Upper lobe of left lung (tissue), 6 donors: ENCODE data around the gene CHRND. TPM values are rescaled to one million over a fixed set of nuclear protein-coding genes. Genes with fewer than 3 reads are reported as not detected.

ENCODE experiments used
- ATAC-seq, 2 donors: fragments of 200-7000 bp; cut with Tn5 transposase; one replicate each; pipeline ENCODE4 v1.9.1; 2022; ENCODE audit warnings: mild to moderate bottlenecking in 2 of 2, moderate library complexity in 2 of 2; ENCODE audit not compliant: low FRiP score in 2 of 2
- DNase-seq, 2 donors: peaks; one replicate each; pipeline ENCODE4 v3.0.0-alpha.2; 2019 to 2020
- H3K27ac ChIP-seq, 4 donors: fragments of 200-600 bp; sonication (generic); one replicate each; pipeline ENCODE4 v1.5.1; 2016 to 2019
- H3K27me3 ChIP-seq, 4 donors: fragments of 200-600 bp; sonication (generic); one replicate each; pipeline ENCODE4 v1.5.1; 2017 to 2019
- H3K36me3 ChIP-seq, 4 donors: fragments of 200-600 bp; sonication (generic); one replicate each; pipeline ENCODE4 v1.5.1; 2016 to 2019
- H3K4me1 ChIP-seq, 4 donors: fragments of 200-600 bp; sonication (generic); one replicate each; pipeline ENCODE4 v1.5.1; 2018 to 2019
- H3K4me3 ChIP-seq, 4 donors: fragments of 200-600 bp; sonication (generic); one replicate each; pipeline ENCODE4 v1.5.1; 2017 to 2019; ENCODE audit warnings: mild to moderate bottlenecking in 2 of 4, moderate library complexity in 1 of 4
- H3K9me3 ChIP-seq, 4 donors: fragments of 200-600 bp; sonication (generic); one replicate each; pipeline ENCODE4 v1.5.1; 2018 to 2019
- EP300 ChIP-seq, 4 donors: sonication (generic); formaldehyde crosslinking; IDR thresholded peaks; one replicate each; pipeline ENCODE4 v1.5.1; 2017; ENCODE audit warnings: antibody characterized with exemption in 4 of 4, control low read depth in 2 of 4
- POLR2A ChIP-seq, 4 donors: fragments of 450-650 bp; IDR thresholded peaks; one replicate each; pipeline ENCODE4 v1.5.1; 2016 to 2017; ENCODE audit warnings: antibody characterized with exemption in 4 of 4, mild to moderate bottlenecking in 2 of 4
- POLR2AphosphoS5 ChIP-seq, 2 donors: sonication (generic); formaldehyde crosslinking; IDR thresholded peaks; one replicate each; pipeline ENCODE4 v1.5.1; 2017; ENCODE audit warnings: antibody characterized with exemption in 2 of 2
- WGBS, 2 donors: methylation state at CpG; one replicate each; pipeline ENCODE4 v1.1.5; 2017 to 2018; 5-methylcytosine and 5-hydroxymethylcytosine counted together
- total RNA-seq, 6 donors: library from RNA; depleted of rRNA in 4 of 6; stranded (reverse); fragments of >200 nt in 4 of 6; gene quantifications; one replicate each; pipeline versions ENCODE4 v1.1.0 to v1.2.1, GENCODE V29; 2016 to 2021
- TF ChIP-seq, protein P1 (sequence below), 6 experiments: fragments of 450-650 bp in 4 of 6; fragments of 200-600 bp in 2 of 6; sonication (generic) in 2 of 6; IDR thresholded peaks; one replicate each; pipeline ENCODE4 v1.5.1; 2016 to 2019; ENCODE audit warnings: antibody characterized with exemption in 6 of 6
- donor health status: DM: no; HTN: no; CAD: no; lungs with moderate emphysema.
- donor health status: DM: no; HTN: yes; CAD: no; lungs with severe emphysema.

Gene CHRND
- total RNA-seq, 6 donors from 2014 or later: not detected

DNA sequence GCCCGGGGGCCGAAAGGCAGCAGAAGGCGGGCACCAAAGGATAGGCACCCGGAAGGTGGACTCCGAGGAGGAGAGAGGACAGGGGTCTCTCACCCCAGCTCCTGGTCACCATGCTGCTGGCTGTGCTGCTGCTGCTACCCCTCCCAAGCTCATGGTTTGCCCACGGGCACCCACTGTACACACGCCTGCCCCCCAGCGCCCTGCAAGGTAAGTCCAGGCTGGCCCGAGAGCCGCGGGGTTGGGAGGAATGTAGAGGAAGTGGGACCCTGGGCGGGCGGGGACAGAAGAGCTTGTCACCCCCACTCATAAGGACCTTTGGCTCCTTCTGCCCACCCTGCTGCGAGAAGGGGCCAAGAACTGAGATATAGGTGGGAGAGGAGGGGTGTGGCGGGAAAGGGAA, 5.5 kb upstream of the CHRND start:
- H3K4me3 ChIP-seq: no peak overlapping the region
- ATAC-seq: no peak
- peak in 1 of 2 donors; percentile 65 for DNase-seq
- 73 to 84% methylated on average over 11 to 15 of the region's 15 CpGs for WGBS, 2 donors
- H3K27me3 ChIP-seq: peaks cover 0 to 54% (median 33%) of the 10 kb centered on the region in 4 donors
- no peaks in the 10 kb centered on the region for H3K9me3 ChIP-seq
- H3K27ac ChIP-seq: no peak overlapping the region
- no peaks in the 10 kb centered on the region for H3K36me3 ChIP-seq
- H3K4me1 ChIP-seq: peaks cover 17 to 33% (median 22%) of the 10 kb centered on the region in 4 donors
- TF ChIP-seq POLR2AphosphoS5 (IDR thresholded peaks at IDR 0.05) (no peak), POLR2A (IDR thresholded peaks at IDR 0.05) (no peak), EP300 (IDR thresholded peaks at IDR 0.05) (no peak)
- TF ChIP-seq, protein P1, sequence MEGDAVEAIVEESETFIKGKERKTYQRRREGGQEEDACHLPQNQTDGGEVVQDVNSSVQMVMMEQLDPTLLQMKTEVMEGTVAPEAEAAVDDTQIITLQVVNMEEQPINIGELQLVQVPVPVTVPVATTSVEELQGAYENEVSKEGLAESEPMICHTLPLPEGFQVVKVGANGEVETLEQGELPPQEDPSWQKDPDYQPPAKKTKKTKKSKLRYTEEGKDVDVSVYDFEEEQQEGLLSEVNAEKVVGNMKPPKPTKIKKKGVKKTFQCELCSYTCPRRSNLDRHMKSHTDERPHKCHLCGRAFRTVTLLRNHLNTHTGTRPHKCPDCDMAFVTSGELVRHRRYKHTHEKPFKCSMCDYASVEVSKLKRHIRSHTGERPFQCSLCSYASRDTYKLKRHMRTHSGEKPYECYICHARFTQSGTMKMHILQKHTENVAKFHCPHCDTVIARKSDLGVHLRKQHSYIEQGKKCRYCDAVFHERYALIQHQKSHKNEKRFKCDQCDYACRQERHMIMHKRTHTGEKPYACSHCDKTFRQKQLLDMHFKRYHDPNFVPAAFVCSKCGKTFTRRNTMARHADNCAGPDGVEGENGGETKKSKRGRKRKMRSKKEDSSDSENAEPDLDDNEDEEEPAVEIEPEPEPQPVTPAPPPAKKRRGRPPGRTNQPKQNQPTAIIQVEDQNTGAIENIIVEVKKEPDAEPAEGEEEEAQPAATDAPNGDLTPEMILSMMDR (IDR thresholded peaks at IDR 0.05): no peak

DNA sequence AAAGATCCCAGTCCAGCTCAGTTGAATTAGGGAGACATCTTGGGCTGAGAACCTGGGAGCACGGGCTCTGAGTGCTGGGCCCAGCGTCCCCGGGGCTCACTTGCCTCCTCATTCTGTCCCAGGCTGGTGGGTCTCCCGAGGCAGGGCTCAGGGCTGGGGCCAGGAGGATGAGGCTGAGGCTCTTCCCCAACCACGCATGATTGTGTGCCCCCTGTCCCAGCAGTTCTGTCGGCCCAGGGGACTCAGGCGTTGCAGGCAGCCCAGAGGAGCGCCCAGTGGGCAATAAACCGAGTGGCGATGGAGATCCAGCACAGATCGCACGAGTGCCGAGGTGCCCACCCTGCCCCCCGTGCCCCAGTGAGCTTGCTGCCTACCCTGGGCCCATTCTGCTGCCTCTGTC, 4.9 kb upstream of the CHRND start:
- ATAC-seq (no peak), DNase-seq (peak in 1 of 2 donors; percentile 55)
- TF ChIP-seq, protein P1 (IDR thresholded peaks at IDR 0.05): no peak
- TF ChIP-seq POLR2A (IDR thresholded peaks at IDR 0.05): no peak
- TF ChIP-seq POLR2AphosphoS5 (IDR thresholded peaks at IDR 0.05): no peak
- no peak for TF ChIP-seq EP300 (IDR thresholded peaks at IDR 0.05)
- Histone ChIP-seq H3K4me1 (peaks cover 17 to 38% (median 22%) of the 10 kb centered on the region in 4 donors), H3K36me3 (no peaks in the 10 kb centered on the region), H3K4me3 (no peak overlapping the region), H3K9me3 (no peaks in the 10 kb centered on the region), H3K27me3 (peaks cover 0 to 59% (median 34%) of the 10 kb centered on the region in 4 donors), H3K27ac (no peak overlapping the region)
- WGBS, 2 donors: 89 to 92% methylated on average over 10 to 14 of the region's 14 CpGs

DNA sequence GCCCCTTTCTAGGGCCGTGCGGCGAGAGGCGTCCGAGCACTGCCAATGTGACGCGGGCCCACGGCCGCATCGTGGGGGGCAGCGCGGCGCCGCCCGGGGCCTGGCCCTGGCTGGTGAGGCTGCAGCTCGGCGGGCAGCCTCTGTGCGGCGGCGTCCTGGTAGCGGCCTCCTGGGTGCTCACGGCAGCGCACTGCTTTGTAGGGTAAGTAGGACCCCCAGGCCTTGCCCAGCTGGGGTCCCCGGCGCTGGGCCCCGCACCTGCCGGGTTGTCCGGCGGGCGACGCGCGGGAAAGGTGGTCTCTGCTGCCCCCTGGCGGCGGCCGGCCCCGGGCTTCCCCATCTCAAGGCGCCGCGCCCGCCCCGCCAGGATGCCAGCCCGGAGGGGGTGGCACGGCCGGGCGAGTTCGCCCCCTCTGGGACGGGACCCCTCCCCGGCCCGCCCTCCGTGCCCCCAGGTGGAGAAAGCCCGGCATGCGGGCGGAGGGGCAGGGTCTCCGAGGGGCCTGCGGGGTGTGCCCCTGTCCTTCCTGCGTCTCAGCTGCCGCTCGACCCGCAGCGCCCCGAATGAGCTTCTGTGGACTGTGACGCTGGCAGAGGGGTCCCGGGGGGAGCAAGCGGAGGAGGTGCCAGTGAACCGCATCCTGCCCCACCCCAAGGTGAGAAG, 3.9 kb upstream of the CHRND start:
- H3K4me1 ChIP-seq: peaks cover 17 to 38% (median 22%) of the 10 kb centered on the region in 4 donors
- H3K9me3 ChIP-seq: no peaks in the 10 kb centered on the region
- TF ChIP-seq POLR2AphosphoS5 (IDR thresholded peaks at IDR 0.05) (no peak), EP300 (IDR thresholded peaks at IDR 0.05) (no peak), POLR2A (IDR thresholded peaks at IDR 0.05) (no peak)
- TF ChIP-seq, protein P1 (IDR thresholded peaks at IDR 0.05): peak; percentile 80 to 95 (median 89)
- no peak overlapping the region for H3K27ac ChIP-seq
- 1% methylated on average over 18 of the region's 66 CpGs; no CpG with 5 or more reads in 1 of the 2 donors for WGBS, 2 donors
- no peaks in the 10 kb centered on the region for H3K36me3 ChIP-seq
- DNase-seq (peak; percentile 43 to 96), ATAC-seq (peak in 1 of 2 donors; percentile 72)
- H3K27me3 ChIP-seq: peaks cover 0 to 59% (median 34%) of the 10 kb centered on the region in 4 donors
- H3K4me3 ChIP-seq: peak overlapping the region in 3 of 4 donors; percentile 4 to 29 (median 27)

DNA sequence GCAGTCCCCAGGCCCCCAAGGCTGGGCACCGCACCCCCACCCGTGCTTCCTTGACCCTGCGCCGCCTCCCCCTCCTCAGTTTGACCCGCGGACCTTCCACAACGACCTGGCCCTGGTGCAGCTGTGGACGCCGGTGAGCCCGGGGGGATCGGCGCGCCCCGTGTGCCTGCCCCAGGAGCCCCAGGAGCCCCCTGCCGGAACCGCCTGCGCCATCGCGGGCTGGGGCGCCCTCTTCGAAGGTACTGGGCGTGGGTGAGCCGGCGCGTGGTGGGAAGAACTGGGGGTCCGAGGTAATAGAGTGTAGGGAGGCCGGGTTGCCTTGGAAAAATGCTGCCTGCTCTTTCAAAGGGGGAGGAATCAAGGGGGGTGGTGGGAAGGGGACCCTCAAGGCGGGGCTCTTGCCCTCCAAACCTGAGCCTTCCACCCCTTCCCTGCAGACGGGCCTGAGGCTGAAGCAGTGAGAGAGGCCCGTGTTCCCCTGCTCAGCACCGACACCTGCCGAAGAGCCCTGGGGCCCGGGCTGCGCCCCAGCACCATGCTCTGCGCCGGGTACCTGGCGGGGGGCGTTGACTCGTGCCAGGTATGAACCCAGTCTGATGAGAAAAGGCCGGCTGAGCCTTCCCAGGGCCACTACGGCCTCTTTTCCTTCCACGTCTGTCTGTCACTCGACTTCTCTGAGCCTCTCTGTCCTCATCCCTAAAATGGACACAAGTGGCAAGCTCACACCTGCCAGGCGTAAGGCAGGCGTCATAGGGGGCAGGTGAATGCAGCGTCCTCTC, 3.1 kb upstream of the CHRND start:
- peak in 1 of 2 donors; percentile 78 for DNase-seq
- no peak for ATAC-seq
- Histone ChIP-seq H3K27ac (no peak overlapping the region), H3K36me3 (no peaks in the 10 kb centered on the region), H3K4me1 (peaks cover 17 to 38% (median 22%) of the 10 kb centered on the region in 4 donors), H3K9me3 (no peaks in the 10 kb centered on the region), H3K27me3 (peaks cover 0 to 59% (median 34%) of the 10 kb centered on the region in 4 donors), H3K4me3 (peak overlapping the region in 2 of 4 donors; percentile 27 to 29)
- TF ChIP-seq EP300 (IDR thresholded peaks at IDR 0.05) (no peak), POLR2AphosphoS5 (IDR thresholded peaks at IDR 0.05) (no peak)
- WGBS, 2 donors: 20 to 21% methylated on average over 23 to 46 of the region's 46 CpGs

DNA sequence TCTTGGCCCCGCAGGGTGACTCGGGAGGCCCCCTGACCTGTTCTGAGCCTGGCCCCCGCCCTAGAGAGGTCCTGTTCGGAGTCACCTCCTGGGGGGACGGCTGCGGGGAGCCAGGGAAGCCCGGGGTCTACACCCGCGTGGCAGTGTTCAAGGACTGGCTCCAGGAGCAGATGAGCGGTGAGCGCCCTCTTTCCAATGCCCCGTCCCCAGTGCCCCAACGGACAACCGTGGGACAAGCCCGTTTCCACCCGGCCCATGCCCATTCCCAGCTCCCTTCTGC, 2.6 kb upstream of the CHRND start:
- WGBS, 2 donors: 8 to 27% methylated on average over 5 to 15 of the region's 16 CpGs
- DNase-seq (peak in 1 of 2 donors; percentile 81), ATAC-seq (no peak)
- TF ChIP-seq, protein P1 (IDR thresholded peaks at IDR 0.05): no peak
- no peak for TF ChIP-seq EP300 (IDR thresholded peaks at IDR 0.05)
- no peak for TF ChIP-seq POLR2A (IDR thresholded peaks at IDR 0.05)
- TF ChIP-seq POLR2AphosphoS5 (IDR thresholded peaks at IDR 0.05): no peak
- peaks cover 17 to 38% (median 22%) of the 10 kb centered on the region in 4 donors for H3K4me1 ChIP-seq
- no peaks in the 10 kb centered on the region for H3K36me3 ChIP-seq
- H3K9me3 ChIP-seq: no peaks in the 10 kb centered on the region
- no peak overlapping the region for H3K27ac ChIP-seq
- H3K27me3 ChIP-seq: peaks cover 0 to 59% (median 34%) of the 10 kb centered on the region in 4 donors
- no peak overlapping the region for H3K4me3 ChIP-seq
